Suprapubic skin (tissue), 4 donors: ENCODE data around the gene COG5.

Source experiments
- CTCF ChIP-seq, 2 donors: fragments of 200-600 bp in 1 of 2; fragments of 450-650 bp in 1 of 2; sonication (generic) in 1 of 2; IDR thresholded peaks; one replicate each; pipeline ENCODE4 v1.5.1; 2016 to 2019; ENCODE audit warnings: antibody characterized with exemption in 2 of 2, mild to moderate bottlenecking in 1 of 2, moderate library complexity in 1 of 2
- EP300 ChIP-seq: sonication (generic); formaldehyde crosslinking; IDR thresholded peaks from one replicate; pipeline ENCODE4 v1.6.1; 2017; ENCODE audit warnings: antibody characterized with exemption
- POLR2A ChIP-seq, 2 donors: fragments of 450-650 bp; IDR thresholded peaks; one replicate each; pipeline ENCODE4 v1.6.1; 2017; ENCODE audit warnings: antibody characterized with exemption in 2 of 2, mild to moderate bottlenecking in 2 of 2, moderate library complexity in 2 of 2
- POLR2AphosphoS5 ChIP-seq, 3 donors: sonication (generic); formaldehyde crosslinking; IDR thresholded peaks; one replicate each; pipeline ENCODE4 v1.6.1; 2017; ENCODE audit warnings: antibody characterized with exemption in 3 of 3

- TF ChIP-seq EP300 (no peak), POLR2A (IDR thresholded peaks at IDR 0.05) (no peak), POLR2AphosphoS5 (IDR thresholded peaks at IDR 0.05) (no peak), CTCF (IDR thresholded peaks at IDR 0.05) (no peak)
Measured at GRCh38 chr7:107291434-107291833, 272.3 kb downstream of the COG5 start.
